Measurements from ENCODE around the gene LRCH1.
"Not testable (repeated sequence)": the region's sequence is repeated elsewhere in the genome, so short reads cannot be mapped to it uniquely, and the experiment has no call there.

Gene LRCH1

DNA sequence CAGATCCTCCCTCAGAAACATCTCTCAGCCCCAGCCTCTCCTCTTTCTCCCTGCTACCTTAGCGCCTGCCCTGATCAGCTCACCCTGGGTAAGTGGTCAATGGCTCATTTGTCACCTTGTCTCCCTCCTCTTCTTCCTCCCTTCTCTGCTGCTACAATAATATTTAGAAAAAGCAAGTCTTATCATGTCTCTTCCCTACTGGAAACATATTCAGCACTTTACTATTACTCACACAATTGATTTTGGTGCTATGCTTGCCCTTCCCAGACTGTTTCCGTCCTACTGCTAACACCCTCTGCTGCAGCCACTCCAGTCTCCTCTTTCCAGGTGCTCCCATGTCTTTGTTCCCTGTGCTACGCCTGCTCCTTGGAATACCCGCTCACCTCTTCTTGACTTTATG is 208.2 kb downstream of the LRCH1 start:
- DNase-seq, result no peak

DNA sequence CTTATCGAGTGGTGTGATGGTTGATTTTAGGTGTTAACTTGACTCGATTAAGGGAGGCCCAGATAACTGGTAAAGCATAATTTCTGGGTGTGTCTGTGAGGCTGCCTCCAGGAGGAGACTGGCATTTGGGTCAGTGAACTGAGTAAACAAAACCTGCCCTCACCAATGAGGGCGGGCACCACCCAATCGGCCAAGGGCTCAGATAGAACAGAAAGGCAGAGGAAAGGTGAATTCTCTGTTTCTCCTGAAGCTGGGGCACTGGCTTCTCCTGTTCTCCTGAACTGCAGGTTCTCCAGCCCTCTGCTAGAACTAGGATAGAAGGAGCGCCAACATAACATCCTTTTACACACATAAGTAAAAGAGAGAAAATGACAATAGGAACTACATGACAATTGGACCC is 208.9 kb downstream of the LRCH1 start:
- DNase-seq, result no peak

DNA sequence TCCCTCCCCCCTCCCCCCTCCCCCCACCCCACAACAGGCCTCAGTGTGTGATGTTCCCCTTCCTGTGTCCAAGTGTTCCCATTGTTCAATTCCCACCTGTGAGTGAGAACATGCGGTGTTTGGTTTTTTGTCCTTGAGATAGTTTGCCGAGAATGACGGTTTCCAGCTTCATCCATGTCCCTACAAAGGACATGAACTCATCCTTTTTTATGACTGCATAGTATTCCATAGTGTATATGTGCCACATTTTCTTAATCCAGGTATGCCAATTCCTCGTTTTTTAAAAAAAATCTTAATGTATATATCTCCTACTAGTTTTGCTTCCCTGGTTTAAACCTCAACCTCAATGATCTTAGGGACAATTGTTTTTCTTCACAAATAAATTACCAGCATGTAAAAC is 217.0 kb downstream of the LRCH1 start:
- not testable (repeated sequence) for DNase-seq

DNA sequence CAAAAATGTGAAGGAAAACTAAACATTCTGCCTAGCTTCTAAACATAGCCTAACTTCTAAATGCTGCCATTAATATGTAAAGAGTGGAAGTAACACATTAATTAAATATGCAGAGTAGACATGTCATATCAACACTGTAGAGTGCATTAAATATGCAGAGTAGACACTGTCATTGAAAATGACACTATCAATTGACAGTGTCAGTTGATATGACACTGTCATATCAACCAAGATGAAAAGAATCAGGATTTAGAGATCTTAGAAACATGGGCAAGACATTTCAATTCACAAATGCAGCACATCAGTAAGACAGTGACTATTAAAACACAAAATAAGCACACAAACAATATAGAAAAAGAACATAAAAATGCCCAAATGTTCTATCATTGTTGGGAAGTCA is 218.7 kb downstream of the LRCH1 start:
- DNase-seq, result no peak

DNA sequence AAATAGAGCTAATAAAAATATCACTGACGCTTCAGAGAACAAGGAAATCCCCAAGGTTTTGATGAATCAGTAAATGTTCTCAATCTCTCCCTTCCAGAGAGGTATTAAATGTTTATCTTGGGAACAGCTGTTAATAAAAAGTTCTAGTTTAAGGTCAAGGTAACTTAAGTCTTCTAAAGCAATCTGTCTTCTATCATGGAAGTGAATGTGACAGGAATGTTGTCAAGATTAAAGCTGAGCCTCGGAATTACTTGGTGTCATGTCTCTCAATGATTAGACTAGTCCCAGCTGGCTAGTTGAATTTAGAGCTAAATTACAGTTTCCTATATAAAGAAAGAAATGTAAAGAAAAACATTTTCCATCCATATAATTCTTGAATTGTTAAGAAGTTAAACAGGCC is 220.6 kb downstream of the LRCH1 start:
- DNase-seq, result no peak

DNA sequence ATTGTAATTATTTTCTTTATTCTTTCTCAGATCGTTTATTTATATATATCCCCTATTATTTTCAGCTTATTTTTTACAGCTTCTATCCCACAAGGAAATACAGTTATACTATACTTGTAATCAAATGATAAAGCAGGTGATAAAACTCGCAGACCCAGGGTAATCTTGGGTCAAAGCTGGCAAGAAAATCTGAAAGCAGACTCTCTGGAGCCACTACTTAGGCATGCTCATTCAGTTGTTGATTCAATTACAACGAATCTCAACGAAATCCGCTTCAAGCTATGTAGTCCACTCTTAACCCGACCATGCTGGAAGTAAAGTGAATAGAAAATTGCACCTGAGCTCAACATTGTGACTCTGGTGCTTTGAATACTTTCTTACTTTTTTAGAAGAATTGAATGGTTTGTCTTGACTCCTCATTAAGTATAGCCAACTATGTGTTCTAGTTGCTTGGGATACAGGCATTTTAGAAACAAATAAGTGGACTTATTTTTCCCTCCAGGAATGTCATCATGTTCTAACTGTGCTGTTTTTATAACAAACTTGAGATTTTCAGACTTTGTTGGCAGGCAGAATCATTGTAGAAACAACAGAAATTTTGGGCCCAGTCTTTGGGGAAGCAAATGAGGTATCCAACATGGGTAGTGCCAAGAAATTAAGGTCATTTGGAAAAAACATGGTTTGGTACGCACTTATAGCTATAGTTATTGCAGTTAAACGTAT is 222.6 kb downstream of the LRCH1 start:
- no peak for DNase-seq

DNA sequence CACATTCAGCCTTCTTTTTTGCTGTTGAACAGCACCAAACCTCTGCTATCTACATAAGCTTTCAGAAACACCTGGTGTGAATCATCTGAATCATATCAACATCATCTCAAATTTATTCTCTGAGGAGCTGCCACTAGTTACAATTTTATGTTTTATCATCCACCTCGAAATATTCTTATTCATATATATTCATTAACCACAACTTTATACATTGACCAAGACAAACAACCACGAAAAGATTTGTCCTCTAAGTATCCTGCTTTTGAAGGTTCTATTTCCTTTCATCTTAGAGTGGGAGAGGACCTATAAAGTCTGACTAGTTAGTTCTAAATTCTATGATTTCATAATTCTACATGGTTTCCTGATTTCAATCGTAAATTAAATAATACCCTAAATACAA is 225.1 kb downstream of the LRCH1 start:
- no peak for DNase-seq

DNA sequence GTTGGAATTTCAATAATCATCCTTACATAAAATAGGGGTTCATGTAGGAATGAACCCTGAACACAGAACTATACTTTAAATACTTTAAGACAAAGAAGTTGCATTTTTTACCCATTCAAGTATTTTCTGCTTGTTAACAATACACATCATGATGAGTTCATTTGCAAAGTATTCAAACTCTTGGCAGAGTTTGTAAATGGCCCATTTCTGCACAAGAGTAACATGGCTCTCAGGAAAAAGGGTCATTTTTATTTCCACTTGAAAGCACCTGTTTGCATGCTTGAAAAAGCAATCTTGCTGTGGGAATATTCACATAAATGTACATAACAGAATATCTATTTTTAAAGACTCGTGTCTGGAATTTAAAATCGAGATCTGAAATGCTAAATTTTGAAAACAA is 225.9 kb downstream of the LRCH1 start:
- DNase-seq, result no peak

DNA sequence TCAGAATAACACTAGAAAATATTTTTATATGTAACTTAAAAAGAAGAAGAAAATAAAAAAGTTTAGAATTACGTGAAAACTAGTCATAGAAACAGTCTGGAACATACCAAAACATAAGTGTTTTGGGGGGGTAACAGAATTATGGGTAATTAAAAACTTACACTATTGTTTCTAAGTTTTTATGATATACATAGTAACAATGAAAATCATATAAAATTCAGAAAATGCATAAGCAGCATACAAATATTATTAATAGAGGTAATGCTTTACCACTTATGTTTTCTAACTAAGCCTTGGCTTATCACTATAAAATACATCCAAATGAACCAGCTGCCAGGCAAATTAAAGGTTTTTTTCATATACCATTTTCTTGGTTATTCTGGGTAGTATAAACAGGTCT is 229.1 kb downstream of the LRCH1 start:
- no peak for DNase-seq

DNA sequence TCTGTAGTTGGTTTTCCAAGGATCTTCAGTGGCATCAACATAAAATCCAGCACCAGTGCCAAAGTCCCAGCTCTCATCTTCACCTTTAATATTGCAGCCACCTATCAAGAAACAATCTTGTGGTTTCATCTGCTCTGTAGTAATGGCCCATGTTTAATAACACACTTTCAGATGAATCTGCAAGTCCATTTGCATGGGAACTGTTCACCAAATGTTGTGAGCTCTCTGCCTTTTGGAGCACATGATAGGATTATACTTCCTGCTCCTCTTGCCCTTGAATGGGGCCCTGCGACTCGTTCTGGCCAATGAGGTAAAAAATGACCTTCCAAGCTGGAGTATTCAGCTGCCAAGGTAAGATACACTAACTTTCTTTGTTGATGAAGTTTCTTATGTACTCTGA is 229.7 kb downstream of the LRCH1 start:
- DNase-seq, result no peak

DNA sequence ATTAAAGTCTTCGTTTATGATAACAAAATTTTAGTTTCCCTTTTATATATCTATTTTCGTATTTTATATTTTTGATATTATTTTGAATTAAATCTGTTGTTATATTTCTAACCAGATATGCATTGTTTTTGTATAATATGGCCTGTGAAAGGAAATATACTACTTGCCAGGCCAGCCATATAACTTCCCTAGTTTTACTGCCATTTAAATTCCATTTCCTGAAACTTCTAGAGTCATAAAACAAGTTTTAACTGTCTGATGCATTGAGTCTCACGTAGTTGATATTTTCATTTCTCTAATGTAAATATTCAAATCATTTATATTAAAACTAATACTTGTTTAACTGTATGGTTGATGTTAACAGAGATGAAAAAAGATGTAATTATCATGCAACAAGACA is 230.5 kb downstream of the LRCH1 start:
- DNase-seq, result no peak

DNA sequence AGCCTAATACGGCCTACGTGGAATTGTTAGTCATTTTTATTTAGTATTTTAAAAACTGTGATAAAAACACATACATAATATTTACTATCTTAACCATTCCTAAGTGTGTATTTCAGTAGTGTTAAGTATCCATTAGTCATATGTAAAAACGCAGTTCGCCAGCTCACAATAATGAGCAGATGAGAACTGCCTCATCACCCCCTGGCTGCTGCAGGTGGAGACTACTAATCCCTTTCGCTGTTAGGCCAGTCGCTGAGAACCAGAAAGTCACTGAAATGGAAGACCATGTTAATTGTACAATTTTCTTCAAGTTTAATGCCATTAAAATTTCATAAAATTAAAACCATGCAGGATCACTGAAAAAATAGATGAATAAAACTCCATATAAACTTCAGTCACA is 242.4 kb downstream of the LRCH1 start:
- no peak for DNase-seq

DNA sequence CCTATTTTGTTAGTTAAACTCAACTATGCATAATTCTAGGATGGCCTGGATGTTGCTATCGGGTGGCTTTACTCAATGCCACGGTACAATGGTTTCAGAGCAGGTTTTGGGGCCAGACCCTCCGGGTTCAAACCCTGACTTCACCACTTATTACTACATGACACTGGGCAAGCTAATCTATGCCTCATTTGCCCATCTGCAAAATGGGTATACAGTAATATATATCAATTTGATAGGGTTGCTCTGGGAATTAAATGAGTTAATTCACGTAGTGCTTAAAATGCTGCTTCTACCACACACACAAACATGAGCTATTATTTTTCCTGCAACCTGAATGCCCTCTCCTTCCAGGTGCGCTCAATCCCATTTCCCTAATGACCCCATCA is 243.2 kb downstream of the LRCH1 start:
- DNase-seq, result no peak

DNA sequence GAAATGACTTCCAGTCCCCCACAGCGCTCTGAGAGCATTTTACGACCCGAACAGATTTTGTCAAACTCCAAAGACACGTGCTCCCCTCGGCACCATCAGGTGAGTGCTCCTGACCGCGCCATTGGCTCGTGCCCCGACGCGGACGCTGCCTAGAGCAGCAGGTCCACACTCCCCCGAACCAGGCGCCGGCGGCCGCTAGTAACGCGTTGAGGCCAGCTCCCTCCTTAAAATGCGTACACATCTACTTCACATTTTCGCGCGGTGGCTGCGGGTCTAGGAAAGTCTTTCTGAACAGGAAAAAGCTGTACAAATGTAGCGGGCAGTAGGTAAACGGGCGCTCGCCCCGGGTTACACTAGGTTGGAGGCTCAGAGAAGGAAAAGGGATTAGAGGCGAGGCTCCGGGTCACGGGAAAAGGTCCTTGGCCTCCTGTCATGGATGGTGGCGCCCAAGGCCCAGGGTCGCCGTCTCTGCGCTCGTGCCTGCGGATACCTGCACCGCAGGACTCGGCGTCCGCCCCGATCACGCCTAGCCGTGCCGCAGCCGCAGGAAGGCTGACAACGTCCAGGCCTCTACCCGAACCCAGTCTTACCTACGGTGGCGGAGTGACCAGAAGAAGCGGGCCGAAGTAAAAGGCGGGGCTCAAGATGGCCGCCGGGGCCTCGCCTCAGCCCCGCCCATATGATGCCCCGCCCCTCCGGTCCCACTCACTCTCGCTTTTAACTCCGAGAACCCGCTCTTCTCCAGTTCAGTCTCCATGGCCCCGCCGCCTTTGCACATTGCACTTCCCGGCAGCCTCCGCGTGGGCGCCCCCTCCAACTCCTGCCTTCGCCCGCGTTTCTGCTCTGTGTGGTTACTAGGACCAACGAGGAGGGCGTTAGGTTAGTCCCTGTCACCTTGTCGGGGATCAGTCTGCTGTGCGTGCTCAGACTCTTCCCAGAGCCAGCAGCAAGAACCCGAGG is 243.8 kb downstream of the LRCH1 start, which contains the start of gene ESD:
ESD (minus strand) TSS at position 647 of the 960 bp plus-strand sequence. CDS start 5,748 bp downstream, outside the sequence.
- peak; percentile 85 for DNase-seq

DNA sequence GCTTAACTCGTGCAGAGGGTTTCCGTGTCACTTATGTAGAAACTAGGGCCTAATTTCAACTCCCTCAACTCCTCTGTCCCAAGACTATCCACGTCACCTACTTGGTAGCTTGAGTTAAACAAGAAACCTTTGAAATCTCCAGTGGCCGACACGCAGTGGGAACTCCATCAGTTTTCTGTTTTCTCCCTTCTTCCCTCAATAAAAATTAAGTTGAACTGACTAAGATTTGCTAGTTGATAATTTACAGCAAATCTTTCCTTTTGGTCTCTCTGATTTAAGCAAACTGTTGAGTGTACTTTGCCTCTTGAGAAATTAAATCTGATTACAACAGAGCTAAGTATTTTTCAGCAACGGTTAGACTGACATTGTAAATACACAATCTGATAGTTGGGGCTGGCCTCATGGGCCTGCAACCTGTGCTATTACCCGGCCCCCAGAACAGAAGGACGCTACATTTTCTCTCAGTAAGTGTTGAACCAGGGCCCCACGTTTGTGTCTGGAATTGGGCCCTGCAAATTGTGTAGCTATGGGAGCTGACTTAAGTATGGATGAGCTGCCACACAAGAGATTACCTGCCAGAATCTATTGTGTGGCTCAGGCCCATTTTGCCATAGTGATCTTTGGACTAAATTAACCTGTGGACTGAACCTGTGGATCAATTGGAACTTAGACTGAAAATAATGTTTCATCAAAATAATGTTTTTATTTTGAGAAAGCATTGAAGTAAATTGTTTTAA is 244.7 kb downstream of the LRCH1 start:
- no peak for DNase-seq

DNA sequence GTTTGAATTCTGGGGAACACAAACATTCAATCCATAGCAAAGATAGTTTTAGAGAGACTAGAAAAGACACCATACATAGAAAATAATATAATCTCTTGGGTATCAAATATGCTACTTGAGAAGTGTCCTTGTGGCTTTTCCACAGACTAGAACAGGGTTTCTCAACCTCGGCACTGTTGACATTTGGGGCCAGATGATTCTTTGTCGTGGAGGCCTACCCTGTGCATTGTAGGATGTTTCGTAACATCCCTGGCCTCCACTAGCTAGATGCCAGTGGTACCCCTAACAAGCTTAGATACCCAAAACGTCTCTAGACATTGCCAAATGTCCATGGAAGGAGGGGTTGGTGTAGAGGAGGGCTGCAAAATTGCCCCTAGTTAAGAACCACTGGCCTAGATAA is 246.2 kb downstream of the LRCH1 start:
- no peak for DNase-seq

DNA sequence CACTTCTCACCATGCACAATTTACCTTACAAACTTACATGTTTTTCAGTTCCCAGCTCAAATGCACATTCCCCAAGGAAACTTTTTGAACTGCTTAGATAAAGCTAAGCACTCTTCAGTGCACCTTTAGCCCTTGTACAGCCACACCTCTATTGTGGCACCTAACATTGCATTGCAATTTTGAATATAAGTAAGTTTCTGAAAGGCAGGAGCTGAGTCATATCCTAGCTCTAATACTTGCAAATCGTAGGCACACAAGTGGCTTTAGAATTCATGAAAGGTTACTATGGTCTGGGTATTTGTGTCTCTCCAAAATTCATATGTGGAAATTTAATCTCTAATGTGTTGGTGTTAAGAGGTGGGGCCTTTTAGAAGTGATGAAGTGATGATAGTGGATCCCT is 248.9 kb downstream of the LRCH1 start:
- DNase-seq, result no peak

Data from amniotic stem cell (primary cell).